GM04504 (cell line): ENCODE results near the gene BFSP2.

Source experiments
- DNase-seq: peaks from one replicate; pipeline ENCODE4 v3.0.0-alpha.2; 2012; ENCODE audit warnings: low read depth

Gene BFSP2

GRCh38 chr3:133400006-133400515 is at the start of gene BFSP2:
TSS of gene BFSP2 (plus strand) at chr3:133400056. CDS start at chr3:133400084, 28 bp downstream.
- DNase-seq, result no peak

GRCh38 chr3:133354721-133355120 is 45.1 kb upstream of the BFSP2 start:
- no peak for DNase-seq

GRCh38 chr3:133360476-133360875 is 39.4 kb upstream of the BFSP2 start:
- no peak for DNase-seq

GRCh38 chr3:133361011-133361410 is 38.8 kb upstream of the BFSP2 start:
- DNase-seq, result no peak

- no peak for DNase-seq
These were observed 38.4 kb upstream of the BFSP2 start for GRCh38 chr3:133361435-133361834.

GRCh38 chr3:133362539-133362938 is 37.3 kb upstream of the BFSP2 start:
- DNase-seq, result no peak

- DNase-seq, result no peak
These were observed 35.2 kb upstream of the BFSP2 start for GRCh38 chr3:133364704-133365103.

- no peak for DNase-seq
These were observed 32.9 kb upstream of the BFSP2 start for GRCh38 chr3:133366921-133367320.

- no peak for DNase-seq
These were observed 32.5 kb upstream of the BFSP2 start for GRCh38 chr3:133367403-133367802.

GRCh38 chr3:133367956-133368355 is 31.9 kb upstream of the BFSP2 start:
- DNase-seq, result no peak

- DNase-seq, result no peak
These were observed 31.3 kb upstream of the BFSP2 start for GRCh38 chr3:133368371-133369067.

- DNase-seq, result no peak
These were observed 30.8 kb upstream of the BFSP2 start for GRCh38 chr3:133369068-133369440.

- no peak for DNase-seq
These were observed 28.7 kb upstream of the BFSP2 start for GRCh38 chr3:133371181-133371580.

GRCh38 chr3:133371676-133372075 is 28.2 kb upstream of the BFSP2 start:
- DNase-seq, result no peak

GRCh38 chr3:133374708-133375402 is 25.0 kb upstream of the BFSP2 start:
- DNase-seq, result no peak

- no peak for DNase-seq
These were observed 24.5 kb upstream of the BFSP2 start for GRCh38 chr3:133375403-133375745.

GRCh38 chr3:133376810-133377209 is 23.0 kb upstream of the BFSP2 start:
- DNase-seq, result no peak

- DNase-seq, result peak; percentile 3
These were observed 22.5 kb upstream of the BFSP2 start for GRCh38 chr3:133377396-133377795.

- DNase-seq, result no peak
These were observed 19.9 kb upstream of the BFSP2 start for GRCh38 chr3:133379926-133380325.

- DNase-seq, result no peak
These were observed 19.2 kb upstream of the BFSP2 start for GRCh38 chr3:133380481-133381225.

GRCh38 chr3:133381346-133382109 is 18.3 kb upstream of the BFSP2 start:
- DNase-seq, result no peak

GRCh38 chr3:133383175-133383574 is 16.7 kb upstream of the BFSP2 start:
- DNase-seq, result no peak
